MCF 10A (cell line): ENCODE results near the gene TEX101. TPM values are rescaled to one million over a fixed set of nuclear protein-coding genes. Genes with fewer than 3 reads are reported as not detected.
"Not testable (repeated sequence)": the region's sequence is repeated elsewhere in the genome, so short reads cannot be mapped to it uniquely, and the experiment has no call there.

Source experiments
- BruUV-seq: library from RNA; stranded (reverse); fragments of 400-500 nt; replicated peaks from 2 replicates; lab custom pipeline; 2021; lab: Mats Ljungman, UMichigan
- CTCF ChIA-PET: fragments of 300-600 bp; sonication (Branson Sonifier 250); formaldehyde crosslinking; extraction: SDS; loops from one replicate; lab custom pipeline; 2021; ENCODE audit warnings: antibody characterized with exemption, inconsistent platforms; lab: Yijun Ruan, JAX
- POLR2A ChIA-PET: fragments of 300-600, 350-650 bp; sonication (Branson Sonifier 250); formaldehyde crosslinking; extraction: SDS; loops from one replicate; lab custom pipeline; 2020; ENCODE audit warnings: antibody characterized with exemption, inconsistent platforms; lab: Yijun Ruan, JAX
- DNase-seq: peaks from one replicate; pipeline ENCODE4 v3.0.0-alpha.2; 2018; ENCODE audit not compliant: unreplicated experiment
- H3K27ac Mint-ChIP-seq: one replicate; pipeline ENCODE4 v1.8.0; 2022; ENCODE audit warnings: mild to moderate bottlenecking, low read depth, mixed read lengths; ENCODE audit not compliant: unreplicated experiment
- H3K27me3 Mint-ChIP-seq: one replicate; pipeline ENCODE4 v1.8.0; 2022; ENCODE audit warnings: mixed read lengths; ENCODE audit not compliant: insufficient read depth, unreplicated experiment
- H3K36me3 Mint-ChIP-seq: one replicate; pipeline ENCODE4 v1.8.0; 2022; ENCODE audit warnings: mild to moderate bottlenecking, moderate library complexity, mixed read lengths; ENCODE audit not compliant: insufficient read depth, unreplicated experiment
- H3K4me1 Mint-ChIP-seq: one replicate; pipeline ENCODE4 v1.8.0; 2022; ENCODE audit warnings: mixed read lengths; ENCODE audit not compliant: insufficient read depth, unreplicated experiment
- H3K4me3 Mint-ChIP-seq: one replicate; pipeline ENCODE4 v1.8.0; 2022; ENCODE audit warnings: mild to moderate bottlenecking, moderate library complexity, mixed read lengths; ENCODE audit not compliant: unreplicated experiment
- H3K9me3 Mint-ChIP-seq: one replicate; pipeline ENCODE4 v1.8.0; 2022; ENCODE audit warnings: mixed read lengths; ENCODE audit not compliant: unreplicated experiment
- intact Hi-C: fragments of 100-400 bp; cut with micrococcal nuclease; formaldehyde crosslinking; loops from 2 replicates; pipeline ENCODE4 v1.14.1; 2022
- total RNA-seq: library from RNA; stranded (reverse); gene quantifications from 2 replicates; pipeline ENCODE4 v1.2.3, GENCODE V29; 2022
- TF ChIP-seq, protein P1 (sequence below): fragments of 200-600 bp; IDR thresholded peaks from one replicate; pipeline ENCODE4 v1.8.0; 2022; ENCODE audit warnings: antibody characterized with exemption, mild to moderate bottlenecking; ENCODE audit not compliant: unreplicated experiment

The TEX101 gene
- total RNA-seq, 1 experiment from 2014 or later: not detected

DNA sequence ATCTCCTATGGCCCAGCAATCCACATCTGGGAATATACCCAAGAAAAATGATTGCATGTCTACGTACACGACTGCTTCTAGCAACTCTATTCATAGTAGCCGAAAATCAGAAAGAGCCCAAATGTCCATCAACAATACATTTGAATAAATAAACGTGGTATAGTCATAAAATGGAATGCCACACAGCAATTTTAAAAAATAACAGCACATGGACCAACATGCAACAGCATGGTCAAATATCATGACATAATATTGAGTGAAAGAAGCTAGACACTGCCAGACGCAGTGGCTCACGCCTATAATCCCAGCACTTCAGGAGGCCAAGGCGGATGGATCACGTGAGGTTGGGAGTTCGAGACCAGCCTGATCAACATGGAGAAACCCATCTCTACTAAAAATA lies 16.3 kb downstream of the TEX101 start:
- Mint-ChIP-seq H3K27ac (no peak overlapping the region), H3K9me3 (no peaks in the 10 kb centered on the region), H3K36me3 (no peaks in the 10 kb centered on the region), H3K27me3 (no peaks in the 10 kb centered on the region), H3K4me1 (peaks cover 4% of the 10 kb centered on the region), H3K4me3 (no peak overlapping the region)
- TF ChIP-seq, protein P1, sequence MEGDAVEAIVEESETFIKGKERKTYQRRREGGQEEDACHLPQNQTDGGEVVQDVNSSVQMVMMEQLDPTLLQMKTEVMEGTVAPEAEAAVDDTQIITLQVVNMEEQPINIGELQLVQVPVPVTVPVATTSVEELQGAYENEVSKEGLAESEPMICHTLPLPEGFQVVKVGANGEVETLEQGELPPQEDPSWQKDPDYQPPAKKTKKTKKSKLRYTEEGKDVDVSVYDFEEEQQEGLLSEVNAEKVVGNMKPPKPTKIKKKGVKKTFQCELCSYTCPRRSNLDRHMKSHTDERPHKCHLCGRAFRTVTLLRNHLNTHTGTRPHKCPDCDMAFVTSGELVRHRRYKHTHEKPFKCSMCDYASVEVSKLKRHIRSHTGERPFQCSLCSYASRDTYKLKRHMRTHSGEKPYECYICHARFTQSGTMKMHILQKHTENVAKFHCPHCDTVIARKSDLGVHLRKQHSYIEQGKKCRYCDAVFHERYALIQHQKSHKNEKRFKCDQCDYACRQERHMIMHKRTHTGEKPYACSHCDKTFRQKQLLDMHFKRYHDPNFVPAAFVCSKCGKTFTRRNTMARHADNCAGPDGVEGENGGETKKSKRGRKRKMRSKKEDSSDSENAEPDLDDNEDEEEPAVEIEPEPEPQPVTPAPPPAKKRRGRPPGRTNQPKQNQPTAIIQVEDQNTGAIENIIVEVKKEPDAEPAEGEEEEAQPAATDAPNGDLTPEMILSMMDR: no peak
- no peak for DNase-seq
- no TSS peak for BruUV-seq
- CTCF ChIA-PET: interaction anchor here (0.6 to 3.4 kb wide), 6 partner anchors 9 to 162 kb away, joined by 3 to 23 read pairs (median 3); partner anchors contain the start of gene PSG9
- POLR2A ChIA-PET: interaction anchor here (0.6 kb wide), 1 partner anchor 282 kb away, joined by 3 read pairs; no protein-coding TSS in a partner anchor
- intact Hi-C loops: no loop called here

- no TSS peak for BruUV-seq
- H3K27ac Mint-ChIP-seq: no peak overlapping the region
- peaks cover 2% of the 10 kb centered on the region for H3K4me1 Mint-ChIP-seq
- H3K9me3 Mint-ChIP-seq: no peaks in the 10 kb centered on the region
- no peaks in the 10 kb centered on the region for H3K27me3 Mint-ChIP-seq
- TF ChIP-seq, protein P1: no peak
- no peak for DNase-seq
- intact Hi-C loops: loop anchor here (1.0 kb wide), 2 partner anchors 86 to 219 kb away; no protein-coding TSS in a partner anchor
- no peaks in the 10 kb centered on the region for H3K36me3 Mint-ChIP-seq
- CTCF ChIA-PET: interaction anchor here (1.1 to 3.4 kb wide), 4 partner anchors 15 to 95 kb away, joined by 3 to 23 read pairs (median 7); no protein-coding TSS in a partner anchor
- no peak overlapping the region for H3K4me3 Mint-ChIP-seq
- POLR2A ChIA-PET: interaction anchor here (0.6 kb wide), 1 partner anchor 100 kb away, joined by 3 read pairs; no protein-coding TSS in a partner anchor
Observed at GRCh38 chr19:43433358-43433673, 18.6 kb downstream of the TEX101 start.

DNA sequence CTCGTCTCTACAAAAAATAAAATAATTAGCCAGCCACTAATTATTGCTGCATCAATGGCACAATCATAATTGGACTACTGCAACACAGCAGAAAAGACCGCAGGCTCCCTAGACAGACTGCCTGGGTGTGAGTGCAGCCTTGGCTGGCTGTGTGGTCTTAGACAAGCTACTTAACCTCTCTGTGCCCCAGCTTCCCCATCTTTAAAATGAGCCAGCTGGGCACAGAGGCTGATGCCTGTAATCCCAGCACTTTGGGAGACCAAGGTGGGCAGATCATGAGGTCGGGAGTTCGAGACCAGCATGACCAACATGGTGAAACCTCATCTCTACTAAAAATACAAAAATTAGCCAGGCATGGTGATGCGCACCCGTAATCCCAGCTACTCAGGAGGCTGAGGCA lies 19.0 kb downstream of the TEX101 start:
- intact Hi-C loops: loop anchor here (1.0 kb wide), 2 partner anchors 86 to 219 kb away; no protein-coding TSS in a partner anchor
- H3K27me3 Mint-ChIP-seq: no peaks in the 10 kb centered on the region
- BruUV-seq: no TSS peak
- peaks cover 6% of the 10 kb centered on the region for H3K4me1 Mint-ChIP-seq
- no peaks in the 10 kb centered on the region for H3K9me3 Mint-ChIP-seq
- TF ChIP-seq, protein P1: no peak
- POLR2A ChIA-PET: no interaction called here
- H3K27ac Mint-ChIP-seq: no peak overlapping the region
- DNase-seq: no peak
- CTCF ChIA-PET: interaction anchor here (0.6 to 3.4 kb wide), 7 partner anchors 9 to 1309 kb away, joined by 3 to 23 read pairs (median 6); no protein-coding TSS in a partner anchor
- no peak overlapping the region for H3K4me3 Mint-ChIP-seq
- H3K36me3 Mint-ChIP-seq: no peaks in the 10 kb centered on the region

GRCh38 chr19:43435775-43436174 lies 21.1 kb downstream of the TEX101 start:
- Mint-ChIP-seq H3K27me3 (no peaks in the 10 kb centered on the region), H3K27ac (no peak overlapping the region), H3K4me1 (peaks cover 11% of the 10 kb centered on the region), H3K36me3 (no peaks in the 10 kb centered on the region), H3K4me3 (no peak overlapping the region), H3K9me3 (no peaks in the 10 kb centered on the region)
- ChIA-PET POLR2A (interaction anchor here (1.1 kb wide), 1 partner anchor 89 kb away, joined by 5 read pairs; no protein-coding TSS in a partner anchor), CTCF (interaction anchor here (0.6 to 3.4 kb wide), 6 partner anchors 9 to 1287 kb away, joined by 3 to 13 read pairs (median 4); no protein-coding TSS in a partner anchor)
- no TSS peak for BruUV-seq
- intact Hi-C loops: no loop called here
- no peak for DNase-seq
- TF ChIP-seq, protein P1: no peak

DNA sequence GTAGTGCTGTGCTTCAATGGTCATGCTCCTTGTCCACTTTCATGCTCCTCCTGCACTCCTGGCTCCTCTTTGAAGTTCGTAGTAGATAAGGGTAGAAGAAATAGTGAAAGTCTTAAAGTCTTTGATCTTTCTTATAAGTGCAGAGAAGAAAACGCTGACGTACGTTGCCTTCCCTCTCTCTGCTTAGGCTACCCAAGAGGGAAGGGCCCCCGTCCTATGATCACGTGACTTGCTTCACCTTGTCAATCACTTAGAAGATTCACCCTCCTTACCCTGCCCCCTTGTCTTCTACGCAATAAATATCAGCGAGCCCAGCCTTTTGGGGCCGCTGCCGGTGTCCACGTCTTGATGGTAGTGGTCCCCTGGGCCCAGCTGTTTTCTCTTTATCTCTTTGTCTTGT lies 22.6 kb downstream of the TEX101 start:
- H3K9me3 Mint-ChIP-seq, H3K36me3 Mint-ChIP-seq, POLR2A ChIA-PET, intact Hi-C loops, H3K27me3 Mint-ChIP-seq, BruUV-seq, H3K4me3 Mint-ChIP-seq, H3K27ac Mint-ChIP-seq, DNase-seq: not testable (repeated sequence)
- CTCF ChIA-PET: interaction anchor here (0.6 to 3.4 kb wide), 4 partner anchors 10 to 433 kb away, joined by 4 to 15 read pairs (median 9); no protein-coding TSS in a partner anchor
- peaks cover 11% of the 10 kb centered on the region for H3K4me1 Mint-ChIP-seq
